DOHH2 (cell line): ENCODE data around the gene TMPRSS9.

Experiments used
- EZH2phosphoT487 ChIP-seq: fragments of 200-600 bp; sonication (generic); IDR thresholded peaks from 2 replicates; pipeline ENCODE4 v1.6.1; 2017; ENCODE audit warnings: borderline replicate concordance, mild to moderate bottlenecking, antibody characterized with exemption, low read length, moderate library complexity, mixed read lengths
- TF ChIP-seq, protein P1 (sequence below): fragments of 200-600 bp; sonication (generic); IDR thresholded peaks from one replicate; pipeline ENCODE4 v1.5.1; 2014; ENCODE audit warnings: antibody characterized with exemption, mild to moderate bottlenecking, low read depth, low read length; ENCODE audit not compliant: poor library complexity, severe bottlenecking

DNA sequence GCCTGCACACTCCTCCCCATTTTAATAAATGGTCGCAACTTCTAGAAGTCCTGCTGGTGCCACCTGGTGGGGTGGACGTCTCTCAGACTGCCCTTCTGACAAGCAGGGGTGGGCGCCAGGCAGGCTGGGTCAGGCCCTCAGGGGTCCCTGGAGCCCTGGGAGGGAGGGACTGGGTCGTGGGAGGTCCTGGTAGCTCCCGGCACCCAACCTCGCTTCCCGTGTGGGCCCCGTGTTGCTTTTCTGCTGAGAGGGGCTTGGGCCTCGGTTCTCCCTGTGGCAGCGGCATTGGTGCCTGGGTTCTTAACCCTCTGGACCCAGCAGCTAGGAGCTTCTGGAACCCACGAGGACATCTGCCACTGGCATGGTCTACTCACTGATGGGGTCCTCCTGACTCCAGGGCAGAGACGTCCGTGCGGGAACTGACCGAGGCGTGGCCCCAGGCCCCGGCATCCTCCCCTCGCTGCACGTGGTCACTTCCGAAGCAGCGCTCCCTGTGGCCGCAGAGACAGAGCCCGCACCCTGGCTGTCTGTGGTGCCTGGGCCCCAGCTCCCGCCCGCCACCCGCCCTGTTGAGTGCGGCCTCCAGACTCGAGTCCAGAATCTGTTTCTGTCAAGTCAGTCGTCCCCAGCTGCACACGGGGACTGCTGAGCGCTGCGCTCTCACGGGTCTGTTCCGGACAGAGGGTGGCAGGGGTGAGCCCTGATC is 6.0 kb upstream of the TMPRSS9 start:
- TF ChIP-seq, protein P1, sequence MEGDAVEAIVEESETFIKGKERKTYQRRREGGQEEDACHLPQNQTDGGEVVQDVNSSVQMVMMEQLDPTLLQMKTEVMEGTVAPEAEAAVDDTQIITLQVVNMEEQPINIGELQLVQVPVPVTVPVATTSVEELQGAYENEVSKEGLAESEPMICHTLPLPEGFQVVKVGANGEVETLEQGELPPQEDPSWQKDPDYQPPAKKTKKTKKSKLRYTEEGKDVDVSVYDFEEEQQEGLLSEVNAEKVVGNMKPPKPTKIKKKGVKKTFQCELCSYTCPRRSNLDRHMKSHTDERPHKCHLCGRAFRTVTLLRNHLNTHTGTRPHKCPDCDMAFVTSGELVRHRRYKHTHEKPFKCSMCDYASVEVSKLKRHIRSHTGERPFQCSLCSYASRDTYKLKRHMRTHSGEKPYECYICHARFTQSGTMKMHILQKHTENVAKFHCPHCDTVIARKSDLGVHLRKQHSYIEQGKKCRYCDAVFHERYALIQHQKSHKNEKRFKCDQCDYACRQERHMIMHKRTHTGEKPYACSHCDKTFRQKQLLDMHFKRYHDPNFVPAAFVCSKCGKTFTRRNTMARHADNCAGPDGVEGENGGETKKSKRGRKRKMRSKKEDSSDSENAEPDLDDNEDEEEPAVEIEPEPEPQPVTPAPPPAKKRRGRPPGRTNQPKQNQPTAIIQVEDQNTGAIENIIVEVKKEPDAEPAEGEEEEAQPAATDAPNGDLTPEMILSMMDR: no peak
- no peak for TF ChIP-seq EZH2phosphoT487
